ENCODE data around the gene ASMT.
"Not testable (repeated sequence)": the region's sequence is repeated elsewhere in the genome, so short reads cannot be mapped to it uniquely, and the experiment has no call there.

The ASMT gene

GRCh38 chrX:1598021-1598875, 16.6 kb upstream of the ASMT start:
- no peak for DNase-seq

GRCh38 chrX:1598876-1599790, 15.7 kb upstream of the ASMT start:
- DNase-seq: no peak

DNA sequence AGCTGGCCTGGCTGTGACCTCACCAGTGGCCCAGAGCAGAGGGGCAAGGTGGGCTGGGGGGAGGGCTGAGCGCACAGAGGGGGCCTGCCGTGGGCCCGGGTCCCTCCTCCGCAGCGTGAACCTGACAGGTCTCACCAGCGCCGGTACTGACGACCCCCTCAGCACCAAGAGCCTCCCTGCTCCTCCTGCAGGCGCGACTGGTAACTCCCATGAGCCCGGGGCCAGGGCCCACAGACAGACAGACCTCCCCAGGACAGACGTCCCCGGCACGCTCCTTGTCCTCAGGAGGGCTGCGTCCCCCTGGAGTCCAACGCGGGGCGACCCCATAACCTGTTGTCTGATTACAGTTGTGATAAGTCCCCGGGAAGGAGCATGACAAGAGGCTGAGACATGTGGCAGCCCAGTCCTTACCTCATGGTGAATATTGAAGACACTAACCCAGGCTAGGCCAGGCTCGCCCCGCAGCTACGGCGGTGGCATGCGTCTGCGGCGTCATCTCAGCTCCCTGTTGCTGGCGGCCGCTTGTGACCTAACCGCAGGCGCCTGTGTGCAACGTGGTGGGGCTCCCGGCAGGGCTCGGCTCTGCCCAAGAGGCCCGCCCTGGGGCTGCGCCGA, 15.0 kb upstream of the ASMT start:
- no peak for DNase-seq

GRCh38 chrX:1600406-1601050, 14.3 kb upstream of the ASMT start:
- no peak for DNase-seq

DNA sequence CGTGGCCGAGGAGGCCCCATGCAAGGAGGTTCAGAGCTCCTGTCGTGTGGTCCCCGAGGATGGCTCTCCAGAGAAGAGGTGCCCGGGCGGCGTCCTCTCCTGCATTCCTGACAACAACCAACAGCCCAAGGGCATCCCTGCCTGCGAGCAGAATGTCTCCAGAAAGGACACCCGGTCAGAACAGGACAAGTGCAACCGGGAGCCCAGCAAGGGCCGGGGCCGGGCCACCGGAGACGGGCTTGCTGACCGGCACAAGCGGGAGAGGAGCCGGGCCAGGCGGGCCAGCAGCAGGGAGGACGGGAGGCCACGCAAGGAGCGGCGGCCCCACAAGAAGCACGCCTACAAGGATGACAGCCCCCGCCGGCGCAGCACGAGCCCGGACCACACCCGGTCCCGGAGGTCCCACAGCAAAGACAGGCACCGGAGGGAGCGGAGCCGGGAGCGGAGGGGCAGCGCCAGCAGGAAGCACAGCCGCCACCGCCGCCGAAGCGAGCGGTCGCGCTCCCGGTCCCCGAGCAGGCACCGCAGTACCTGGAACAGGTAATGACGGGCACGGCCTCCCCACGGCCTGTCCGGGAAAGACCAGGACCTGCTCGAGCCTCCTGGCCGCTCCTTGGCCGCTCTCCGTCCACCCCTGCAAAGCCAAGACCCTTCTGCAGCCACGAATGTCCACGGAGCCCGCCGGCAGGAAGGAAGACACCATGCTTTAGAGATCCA, 13.7 kb upstream of the ASMT start:
- DNase-seq: no peak

DNA sequence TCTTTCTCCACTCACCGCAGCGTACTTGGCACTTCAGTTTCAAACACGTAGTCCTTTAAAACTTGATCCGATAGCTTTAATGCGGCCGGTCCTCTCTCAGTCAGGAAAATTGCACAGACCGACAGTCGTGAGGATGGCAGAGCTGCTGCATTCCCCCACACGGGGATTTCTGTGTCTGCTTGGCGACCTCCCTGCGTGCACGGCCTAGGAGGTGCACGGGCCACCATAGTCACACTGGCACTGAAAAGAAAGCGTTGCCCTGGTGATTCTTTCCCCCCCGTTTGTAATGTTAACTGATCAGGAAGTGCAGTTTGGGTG, 13.1 kb upstream of the ASMT start:
- DNase-seq: no peak

DNA sequence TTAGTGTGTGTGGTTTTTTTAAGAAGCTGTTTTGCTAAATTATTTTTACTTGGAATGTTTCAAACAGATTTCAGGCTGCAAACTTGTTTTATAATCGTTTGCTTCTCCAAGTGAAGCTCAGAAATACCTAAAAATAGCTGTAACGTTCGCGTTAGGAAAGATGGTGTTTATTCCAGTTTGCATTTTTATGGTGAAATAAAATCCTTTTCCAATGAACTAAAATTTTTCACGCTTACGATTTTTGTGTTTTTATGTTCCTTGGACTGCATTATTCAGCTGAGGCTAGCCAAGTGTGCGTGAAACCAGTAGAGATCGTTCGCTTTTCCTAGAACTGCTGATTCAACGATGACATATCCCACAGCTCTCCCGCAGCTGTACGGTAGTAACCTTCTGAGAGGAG, 12.6 kb upstream of the ASMT start:
- DNase-seq: no peak

- DNase-seq: no peak
Measured at GRCh38 chrX:1606496-1606895, 8.4 kb upstream of the ASMT start.

GRCh38 chrX:1609311-1609710, 5.5 kb upstream of the ASMT start:
- no peak for DNase-seq

DNA sequence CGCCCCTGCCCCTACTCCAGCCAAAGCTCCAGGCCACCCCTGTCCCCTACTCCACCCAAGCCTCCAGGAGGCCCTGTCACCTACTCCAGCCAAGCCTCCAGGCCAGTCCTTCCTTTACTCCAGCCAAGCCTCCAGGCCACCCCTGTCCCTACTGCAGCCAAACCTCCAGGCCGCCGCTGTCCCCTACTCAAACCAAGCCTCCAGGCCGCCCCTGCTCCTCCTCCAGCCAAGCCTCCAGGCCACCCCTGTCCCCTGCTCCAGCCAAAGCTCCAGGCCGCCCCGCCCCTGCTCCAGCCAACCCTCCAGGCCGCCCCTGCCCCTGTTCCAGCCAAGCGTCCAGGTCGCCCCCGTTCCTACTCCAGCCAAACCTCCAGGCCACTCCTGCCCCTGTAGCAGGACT, 5.1 kb upstream of the ASMT start:
- DNase-seq: no peak

DNA sequence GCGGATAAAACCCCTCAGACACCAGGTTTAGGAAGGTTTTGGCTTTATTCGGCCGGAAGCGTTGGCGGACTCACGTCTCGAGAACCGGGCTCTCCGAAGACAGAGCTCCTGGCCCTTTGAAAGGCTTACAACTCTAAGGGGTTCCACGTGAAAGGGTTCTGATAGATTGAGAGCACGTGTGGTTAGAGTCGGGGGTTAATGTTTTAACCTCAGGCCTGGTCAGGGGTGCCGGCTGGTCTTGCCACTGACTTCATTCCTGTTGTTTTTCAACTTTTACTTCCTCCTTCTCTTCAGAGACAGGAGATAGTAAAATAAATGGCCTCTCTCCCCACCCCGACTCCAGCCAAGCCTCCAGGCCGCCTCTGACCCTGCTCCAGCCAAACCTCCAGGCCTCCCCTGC, 4.7 kb upstream of the ASMT start:
- no peak for DNase-seq

GRCh38 chrX:1610736-1611135, 4.1 kb upstream of the ASMT start:
- no peak for DNase-seq

GRCh38 chrX:1612641-1613286, 2.1 kb upstream of the ASMT start:
- no peak for DNase-seq

DNA sequence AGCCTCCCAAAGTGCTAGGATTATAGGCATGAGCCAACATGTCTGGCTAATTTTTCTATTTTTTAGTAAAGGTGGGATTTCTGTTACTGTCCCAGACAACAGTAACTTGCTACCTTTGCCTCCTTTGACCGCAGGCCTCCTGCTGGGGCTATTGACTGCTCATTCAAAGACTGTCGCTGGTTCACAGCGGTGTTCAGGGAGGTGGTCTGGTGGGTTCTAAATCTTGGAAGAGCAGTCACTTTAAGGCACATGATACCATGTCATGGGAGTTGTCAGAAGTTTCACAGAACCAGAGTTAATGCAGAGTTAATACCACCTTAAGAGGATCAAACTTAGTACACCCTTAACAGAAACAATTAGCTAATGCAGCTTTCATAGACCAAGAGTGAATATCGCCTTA, 3.8 kb downstream of the ASMT start:
- no peak for DNase-seq

DNA sequence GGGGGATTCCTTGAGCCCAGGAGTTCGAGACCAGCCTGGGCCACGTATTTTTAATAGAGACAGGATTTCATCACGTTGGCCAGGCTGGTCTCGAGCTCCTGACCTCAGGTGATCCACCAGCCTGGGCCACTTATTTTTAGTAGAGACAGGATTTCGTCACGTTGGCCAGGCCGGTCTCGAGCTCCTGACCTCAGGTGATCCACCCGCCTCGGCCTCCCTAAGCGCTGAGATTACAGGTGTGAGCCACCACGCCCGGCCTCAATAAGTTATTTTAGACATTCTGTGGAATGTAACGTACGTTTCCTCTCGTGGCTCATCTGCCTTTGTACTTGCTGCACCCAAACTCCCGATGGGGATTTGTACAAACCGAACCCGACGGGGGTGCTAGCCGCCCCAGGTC, 8.8 kb downstream of the ASMT start:
- DNase-seq: no peak

- DNase-seq: not testable (repeated sequence)
Measured at GRCh38 chrX:1624158-1624860, 9.4 kb downstream of the ASMT start.

DNA sequence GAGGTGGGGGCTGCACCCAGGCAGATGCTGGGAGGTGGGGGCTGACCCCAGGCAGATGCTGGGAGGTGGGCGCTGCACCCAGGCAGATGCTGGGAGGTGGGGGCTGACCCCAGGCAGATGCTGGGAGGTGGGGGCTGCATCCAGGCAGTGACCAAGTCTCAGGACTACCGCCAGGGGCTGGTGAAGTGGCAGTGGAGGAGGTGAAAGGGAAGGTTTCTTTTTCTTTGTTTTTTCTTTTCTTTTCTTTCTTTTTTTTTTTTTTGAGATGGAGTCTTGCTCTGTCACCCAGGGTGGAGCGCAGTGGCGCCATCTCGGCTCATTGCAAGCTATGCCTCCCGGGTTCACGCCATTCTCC, 10.0 kb downstream of the ASMT start:
- DNase-seq: not testable (repeated sequence)

GRCh38 chrX:1629244-1629643, 14.4 kb downstream of the ASMT start:
- DNase-seq: no peak

- no peak for DNase-seq
Measured at GRCh38 chrX:1646009-1646408, 31.1 kb downstream of the ASMT start.

- DNase-seq: no peak
Measured at GRCh38 chrX:1649621-1650020, 34.8 kb downstream of the ASMT start.
